Caco-2 (cell line): Measurements from ENCODE around the gene CMTR1. TPM values are rescaled to one million over a fixed set of nuclear protein-coding genes. Genes with fewer than 3 reads are reported as not detected.

ENCODE experiments used
- Bru-seq: library from RNA; stranded (reverse); fragments of 400-500 nt; gene quantifications from one replicate; lab custom pipeline; 2021; lab: Mats Ljungman, UMichigan
- BruChase-seq, 2 experiments: library from RNA; stranded (reverse); fragments of 400-500 nt; gene quantifications; one replicate each; lab custom pipeline; 2021; lab: Mats Ljungman, UMichigan
- BruUV-seq: library from RNA; stranded (reverse); fragments of 400-500 nt; replicated peaks from 2 replicates; lab custom pipeline; 2021; lab: Mats Ljungman, UMichigan
- CTCF ChIA-PET: fragments of 300-600 bp; sonication (Branson Sonifier 250); formaldehyde crosslinking; loops from one replicate; lab custom pipeline; 2022; ENCODE audit warnings: antibody characterized with exemption; lab: Charles Lee
- POLR2A ChIA-PET: fragments of 300-600 bp; sonication (Branson Sonifier 250); formaldehyde crosslinking; loops from one replicate; lab custom pipeline; 2022; ENCODE audit warnings: antibody characterized with exemption; lab: Charles Lee
- DNase-seq, 2 experiments: peaks; one replicate each; pipeline versions ENCODE4 v3.0.0 to v3.0.0-alpha.2; 2020 to 2022
- H3K27me3 ChIP-seq: replicated peaks from 2 replicates; pipeline ENCODE4 v1.6.0; 2011; ENCODE audit warnings: low read length; ENCODE audit not compliant: control insufficient read depth, insufficient read depth
- H3K36me3 ChIP-seq: 2 replicates; pipeline ENCODE4 v1.5.1; 2011; ENCODE audit warnings: low read length; ENCODE audit not compliant: control insufficient read depth, insufficient read depth
- H3K4me1 ChIP-seq: fragments of 250-450 bp; sonication (Bioruptor Pico); 2 replicates; pipeline ENCODE4 v1.5.1; 2020; ENCODE audit warnings: mild to moderate bottlenecking
- H3K4me3 ChIP-seq: 2 replicates; pipeline ENCODE4 v1.5.1; 2011; ENCODE audit warnings: low read depth, mild to moderate bottlenecking, control low read depth, low read length
- H3K9me3 ChIP-seq: fragments of 250-450 bp; sonication (Bioruptor Pico); 2 replicates; pipeline ENCODE4 v1.5.1; 2020; ENCODE audit warnings: mild to moderate bottlenecking, moderate library complexity
- H3K27ac Mint-ChIP-seq: one replicate; pipeline ENCODE4 v1.8.0; 2022; ENCODE audit warnings: mixed read lengths; ENCODE audit not compliant: unreplicated experiment
- H3K27me3 Mint-ChIP-seq: one replicate; pipeline ENCODE4 v1.8.0; 2022; ENCODE audit warnings: mixed read lengths; ENCODE audit not compliant: insufficient read depth, unreplicated experiment
- H3K36me3 Mint-ChIP-seq: one replicate; pipeline ENCODE4 v1.8.0; 2022; ENCODE audit warnings: mild to moderate bottlenecking, mixed read lengths; ENCODE audit not compliant: insufficient read depth, unreplicated experiment
- H3K4me1 Mint-ChIP-seq: one replicate; pipeline ENCODE4 v1.8.0; 2022; ENCODE audit warnings: low read depth, mixed read lengths; ENCODE audit not compliant: unreplicated experiment
- H3K4me3 Mint-ChIP-seq: one replicate; pipeline ENCODE4 v1.8.0; 2022; ENCODE audit warnings: mild to moderate bottlenecking, moderate library complexity, mixed read lengths; ENCODE audit not compliant: unreplicated experiment
- H3K9me3 Mint-ChIP-seq: one replicate; pipeline ENCODE4 v1.8.0; 2022; ENCODE audit warnings: mixed read lengths; ENCODE audit not compliant: unreplicated experiment
- CTCF ChIP-seq, 2 experiments: fragments of 200-600 bp in 1 of 2; IDR thresholded peaks; 1 replicate in 1 of 2; 2 replicates in 1 of 2; pipeline versions ENCODE4 v1.5.1 to v1.8.0; 2011 to 2022; ENCODE audit warnings: antibody characterized with exemption in 1 of 2, control low read depth in 1 of 2, inconsistent platforms in 1 of 2, low read depth in 1 of 2, low read length in 1 of 2, mild to moderate bottlenecking in 1 of 2, moderate library complexity in 1 of 2; ENCODE audit not compliant: insufficient read depth in 1 of 2, severe bottlenecking in 1 of 2, unreplicated experiment in 1 of 2
- intact Hi-C: fragments of 100-400 bp; cut with micrococcal nuclease; formaldehyde crosslinking; loops from one replicate; pipeline ENCODE4 v1.10.0; 2022; ENCODE audit not compliant: unreplicated experiment
- long read RNA-seq: library from polyadenylated mRNA; stranded (forward); transcript quantifications from one replicate; pipeline ENCODE4 v2.0.0, GENCODE V29; 2022
- total RNA-seq: library from RNA; stranded (reverse); gene quantifications from 2 replicates; pipeline ENCODE4 v1.2.3, GENCODE V29; 2022

CMTR1 gene
- total RNA-seq: 40.0 and 40.8 TPM in 2 replicates
- percentile 75 among the genes with signal in this experiment for Bru-seq, nascent RNA
- BruChase-seq, experiment 1, labeled RNA remaining after a 2-hour chase: percentile 73 among the genes with signal in this experiment
- BruChase-seq, experiment 2, labeled RNA remaining after a 6-hour chase: percentile 73 among the genes with signal in this experiment
- long read RNA-seq, full-length matches to known transcripts: 12 of 27 reads
- long read RNA-seq, partial matches to known transcripts: 11 of 27 reads
- long read RNA-seq, other reads (novel, unspliced or antisense): 4 of 27 reads

- BruUV-seq: TSS peak; percentile 27
- Mint-ChIP-seq H3K9me3 (no peaks in the 10 kb centered on the region), H3K4me3 (peak within 1 kb of the TSS; percentile 73), H3K4me1 (peaks cover 17% of the 10 kb centered on the region), H3K27me3 (no peaks in the 10 kb centered on the region), H3K36me3 (peaks cover 15% of the 10 kb centered on the region), H3K27ac (peak within 1 kb of the TSS; percentile 46)
- TF ChIP-seq CTCF (IDR thresholded peaks at IDR 0.05; ENCODE audit: insufficient read depth in 1 of 2, low read depth in 1 of 2, low read length in 1 of 2, severe bottlenecking in 1 of 2, unreplicated experiment in 1 of 2): no peak
- no peaks in the 10 kb centered on the region for H3K27me3 ChIP-seq
- peak within 1 kb of the TSS; percentile 75 for H3K4me3 ChIP-seq
- intact Hi-C loops: loop anchor here (2.0 kb wide), 1 partner anchor 52 kb away; no protein-coding TSS in a partner anchor
- POLR2A ChIA-PET: no interaction called here
- peaks cover 4% of the 10 kb centered on the region; the same call in 1 of the 2 replicates for H3K4me1 ChIP-seq
- H3K9me3 ChIP-seq: no peaks in the 10 kb centered on the region; the same call in 1 of the 2 replicates
- peaks cover 3% of the 10 kb centered on the region; the same call in 1 of the 2 replicates for H3K36me3 ChIP-seq
- peak; percentile 93 to 96 for DNase-seq
- CTCF ChIA-PET: interaction anchor here (1.5 kb wide), 1 partner anchor 51 kb away, joined by 3 read pairs; no protein-coding TSS in a partner anchor
Observed at GRCh38 chr6:37432916-37433656, at the start of gene CMTR1. CMTR1 (plus strand) TSS chr6:37433221; CDS start chr6:37435630, 2,409 bp downstream.

- POLR2A ChIA-PET: no interaction called here
- Mint-ChIP-seq H3K4me1 (no peaks in the 10 kb centered on the region), H3K4me3 (no peak overlapping the region), H3K27me3 (no peaks in the 10 kb centered on the region), H3K9me3 (no peaks in the 10 kb centered on the region), H3K27ac (no peak overlapping the region), H3K36me3 (peaks cover 5% of the 10 kb centered on the region)
- DNase-seq: no peak
- BruUV-seq: no TSS peak
- H3K27me3 ChIP-seq: no peaks in the 10 kb centered on the region
- H3K4me3 ChIP-seq: no peak overlapping the region
- CTCF ChIA-PET: interaction anchor here (0.6 kb wide), 1 partner anchor 85 kb away, joined by 3 read pairs; no protein-coding TSS in a partner anchor
- no peaks in the 10 kb centered on the region for H3K4me1 ChIP-seq
- no peaks in the 10 kb centered on the region for H3K36me3 ChIP-seq
- no peak for TF ChIP-seq CTCF (IDR thresholded peaks at IDR 0.05; ENCODE audit: insufficient read depth in 1 of 2, low read depth in 1 of 2, low read length in 1 of 2, severe bottlenecking in 1 of 2, unreplicated experiment in 1 of 2)
- intact Hi-C loops: no loop called here
- H3K9me3 ChIP-seq: no peaks in the 10 kb centered on the region
Observed at GRCh38 chr6:37388578-37388977, 44.4 kb upstream of the CMTR1 start.

GRCh38 chr6:37389857-37390256 lies 43.2 kb upstream of the CMTR1 start:
- Mint-ChIP-seq H3K4me1 (no peaks in the 10 kb centered on the region), H3K27me3 (no peaks in the 10 kb centered on the region), H3K36me3 (peaks cover 5% of the 10 kb centered on the region), H3K27ac (no peak overlapping the region), H3K9me3 (no peaks in the 10 kb centered on the region), H3K4me3 (no peak overlapping the region)
- TF ChIP-seq CTCF (IDR thresholded peaks at IDR 0.05; ENCODE audit: insufficient read depth in 1 of 2, low read depth in 1 of 2, low read length in 1 of 2, severe bottlenecking in 1 of 2, unreplicated experiment in 1 of 2): no peak
- intact Hi-C loops: no loop called here
- DNase-seq: no peak
- BruUV-seq: no TSS peak
- CTCF ChIA-PET: no interaction called here
- Histone ChIP-seq H3K36me3 (no peaks in the 10 kb centered on the region), H3K4me3 (no peak overlapping the region), H3K27me3 (no peaks in the 10 kb centered on the region), H3K9me3 (no peaks in the 10 kb centered on the region), H3K4me1 (no peaks in the 10 kb centered on the region)
- POLR2A ChIA-PET: no interaction called here
